Neuronal stem cell (in vitro differentiated cells): ENCODE data around the gene RUNX1.

Source experiments
- DNase-seq: peaks from one replicate; pipeline ENCODE4 v3.0.0-alpha.2; 2013; ENCODE audit warnings: low spot score
- H2AFZ ChIP-seq: one replicate; pipeline ENCODE4 v1.6.1; 2013; ENCODE audit warnings: mild to moderate bottlenecking, low read length, inconsistent platforms
- H2AK5ac ChIP-seq: 2 replicates; pipeline ENCODE4 v1.6.1; 2013; ENCODE audit warnings: low read depth, mild to moderate bottlenecking, inconsistent platforms, low read length, moderate library complexity, mixed read lengths
- H2BK120ac ChIP-seq: 2 replicates; pipeline ENCODE4 v1.6.1; 2013; ENCODE audit warnings: low read depth, mild to moderate bottlenecking, inconsistent platforms, low read length, moderate library complexity, mixed read lengths
- H2BK12ac ChIP-seq: one replicate; pipeline ENCODE4 v1.6.1; 2013; ENCODE audit warnings: low read length, inconsistent platforms
- H2BK15ac ChIP-seq: 2 replicates; pipeline ENCODE4 v1.6.1; 2013; ENCODE audit warnings: mild to moderate bottlenecking, low read length, inconsistent platforms, mixed read lengths
- H2BK5ac ChIP-seq: one replicate; pipeline ENCODE4 v1.6.1; 2013; ENCODE audit warnings: inconsistent platforms, mild to moderate bottlenecking, low read length, moderate library complexity
- H3K14ac ChIP-seq: one replicate; pipeline ENCODE4 v1.6.1; 2013; ENCODE audit warnings: low read length, inconsistent platforms
- H3K18ac ChIP-seq: 2 replicates; pipeline ENCODE4 v1.6.1; 2013; ENCODE audit warnings: low read length, inconsistent platforms
- H3K23ac ChIP-seq: 2 replicates; pipeline ENCODE4 v1.6.1; 2013; ENCODE audit warnings: low read depth, mild to moderate bottlenecking, mixed read lengths, low read length, inconsistent platforms; ENCODE audit not compliant: poor library complexity
- H3K27ac ChIP-seq: replicated peaks from 3 replicates; pipeline ENCODE4 v1.5.1; 2013; ENCODE audit warnings: low read length, inconsistent platforms
- H3K27me3 ChIP-seq, 3 experiments: 2 replicates each; pipeline ENCODE4 v1.6.1; 2013; ENCODE audit warnings: low read length in 3 of 3, mild to moderate bottlenecking in 2 of 3, inconsistent platforms in 1 of 3, low read depth in 1 of 3, mixed read lengths in 1 of 3, moderate library complexity in 1 of 3; ENCODE audit not compliant: control insufficient read depth in 3 of 3, insufficient read depth in 3 of 3
- H3K36me3 ChIP-seq, 2 donors: replicated peaks in 1 of 2; 2 replicates each; pipeline ENCODE4 v1.6.1; 2013; ENCODE audit warnings: low read length in 2 of 2; ENCODE audit not compliant: control insufficient read depth in 2 of 2, insufficient read depth in 2 of 2
- H3K4ac ChIP-seq: 2 replicates; pipeline ENCODE4 v1.6.1; 2013; ENCODE audit warnings: inconsistent platforms, mild to moderate bottlenecking, low read length, moderate library complexity
- H3K4me1 ChIP-seq, 2 donors: 1 replicate in 1 of 2; 2 replicates in 1 of 2; pipeline ENCODE4 v1.6.1; 2013; ENCODE audit warnings: low read length in 2 of 2, low read depth in 1 of 2; ENCODE audit not compliant: control insufficient read depth in 2 of 2, insufficient read depth in 1 of 2
- H3K4me2 ChIP-seq: one replicate; pipeline ENCODE4 v1.6.1; 2013; ENCODE audit warnings: mild to moderate bottlenecking, low read length, inconsistent platforms; ENCODE audit not compliant: insufficient read depth, poor library complexity, severe bottlenecking
- H3K4me3 ChIP-seq, 2 donors: 2 replicates each; pipeline ENCODE4 v1.5.1; 2013; ENCODE audit warnings: low read length in 2 of 2, mild to moderate bottlenecking in 2 of 2, inconsistent platforms in 1 of 2, moderate library complexity in 1 of 2
- H3K79me1 ChIP-seq: one replicate; pipeline ENCODE4 v1.6.1; 2013; ENCODE audit warnings: low read depth, mild to moderate bottlenecking, inconsistent platforms, low read length, moderate library complexity
- H3K9ac ChIP-seq: one replicate; pipeline ENCODE4 v1.6.1; 2013; ENCODE audit warnings: mild to moderate bottlenecking, low read depth, low read length, inconsistent platforms; ENCODE audit not compliant: poor library complexity
- H3K9me3 ChIP-seq, 2 donors: replicated peaks in 1 of 2; 2 replicates each; pipeline versions ENCODE3 to v1.6.1; 2013; ENCODE audit warnings: low read length in 2 of 2, mild to moderate bottlenecking in 2 of 2, inconsistent platforms in 1 of 2, low read depth in 1 of 2, mixed read lengths in 1 of 2, moderate library complexity in 1 of 2; ENCODE audit not compliant: control insufficient read depth in 2 of 2, insufficient read depth in 1 of 2
- H4K8ac ChIP-seq: one replicate; pipeline ENCODE4 v1.6.1; 2013; ENCODE audit warnings: low read depth, mild to moderate bottlenecking, inconsistent platforms, low read length, moderate library complexity
- H4K91ac ChIP-seq: one replicate; pipeline ENCODE4 v1.6.1; 2013; ENCODE audit warnings: low read length, low read depth, mild to moderate bottlenecking, inconsistent platforms; ENCODE audit not compliant: poor library complexity
- WGBS, 2 donors: extraction: QIAGEN DNeasy Blood & Tissue Kit; methylation state at CpG; one replicate each; pipeline ENCODE4 v1.1.7; 2013; ENCODE audit warnings: missing lambda C conversion rate in 2 of 2, mixed read lengths in 1 of 2; ENCODE audit not compliant: insufficient read length in 2 of 2, insufficient replicate concordance in 1 of 2; ENCODE audit errors: extremely low coverage in 2 of 2; 5-methylcytosine and 5-hydroxymethylcytosine counted together

Gene RUNX1

GRCh38 chr21:34811368-34811767 is 237.7 kb downstream of the RUNX1 start:
- WGBS, 2 donors: no CpG with 5 or more reads among the region's 4 CpGs
- H2AK5ac ChIP-seq: no peak overlapping the region
- no peak overlapping the region for H3K4ac ChIP-seq
- H3K27ac ChIP-seq: no peak overlapping the region
- no peak overlapping the region for H4K8ac ChIP-seq
- no peaks in the 10 kb centered on the region for H3K27me3 ChIP-seq
- no peak overlapping the region for H2BK120ac ChIP-seq
- H2BK5ac ChIP-seq: no peak overlapping the region
- H2AFZ ChIP-seq: no peak overlapping the region
- H3K79me1 ChIP-seq: no peaks in the 10 kb centered on the region
- H3K4me1 ChIP-seq: peaks cover 0 to 19% of the 10 kb centered on the region in 2 donors
- H4K91ac ChIP-seq: no peak overlapping the region
- H3K9ac ChIP-seq: no peak overlapping the region
- H3K23ac ChIP-seq: no peak overlapping the region
- no peak overlapping the region for H3K4me3 ChIP-seq
- H2BK12ac ChIP-seq: no peak overlapping the region
- no peaks in the 10 kb centered on the region for H3K36me3 ChIP-seq
- no peaks in the 10 kb centered on the region for H3K9me3 ChIP-seq
- no peak overlapping the region for H3K4me2 ChIP-seq
- H2BK15ac ChIP-seq: no peak overlapping the region
- DNase-seq: no peak
- H3K18ac ChIP-seq: no peak overlapping the region
- H3K14ac ChIP-seq: no peak overlapping the region

- no peak overlapping the region for H3K4me3 ChIP-seq
- no peak overlapping the region for H2BK5ac ChIP-seq
- H3K27me3 ChIP-seq: no peaks in the 10 kb centered on the region
- H2BK15ac ChIP-seq: no peak overlapping the region
- no peak overlapping the region for H2BK120ac ChIP-seq
- H3K23ac ChIP-seq: no peak overlapping the region
- no peak overlapping the region for H3K4ac ChIP-seq
- no peak overlapping the region for H3K27ac ChIP-seq
- peaks cover 0 to 19% of the 10 kb centered on the region in 2 donors for H3K4me1 ChIP-seq
- WGBS, 2 donors: no CpG with 5 or more reads among the region's 6 CpGs
- H3K9ac ChIP-seq: no peak overlapping the region
- no peak overlapping the region for H3K14ac ChIP-seq
- no peak overlapping the region for H4K8ac ChIP-seq
- no peak overlapping the region for H3K18ac ChIP-seq
- H4K91ac ChIP-seq: no peak overlapping the region
- H3K9me3 ChIP-seq: no peaks in the 10 kb centered on the region
- H3K4me2 ChIP-seq: no peak overlapping the region
- no peaks in the 10 kb centered on the region for H3K79me1 ChIP-seq
- H2AFZ ChIP-seq: no peak overlapping the region
- H3K36me3 ChIP-seq: no peaks in the 10 kb centered on the region
- H2AK5ac ChIP-seq: no peak overlapping the region
- DNase-seq: no peak
- H2BK12ac ChIP-seq: no peak overlapping the region
Measured at GRCh38 chr21:34810786-34811185, 238.3 kb downstream of the RUNX1 start.

GRCh38 chr21:34809822-34810221 is 239.3 kb downstream of the RUNX1 start:
- Histone ChIP-seq H3K23ac (no peak overlapping the region), H4K91ac (no peak overlapping the region), H3K27ac (no peak overlapping the region), H2BK15ac (no peak overlapping the region), H3K18ac (no peak overlapping the region), H3K9ac (no peak overlapping the region), H3K4me2 (no peak overlapping the region), H2BK12ac (no peak overlapping the region), H3K79me1 (no peaks in the 10 kb centered on the region), H3K27me3 (no peaks in the 10 kb centered on the region), H3K9me3 (no peaks in the 10 kb centered on the region), H3K14ac (no peak overlapping the region), H2BK5ac (no peak overlapping the region), H2AFZ (no peak overlapping the region), H3K4ac (no peak overlapping the region), H3K36me3 (no peaks in the 10 kb centered on the region), H2BK120ac (no peak overlapping the region), H2AK5ac (no peak overlapping the region), H3K4me1 (peaks cover 0 to 14% of the 10 kb centered on the region in 2 donors), H4K8ac (no peak overlapping the region), H3K4me3 (no peak overlapping the region)
- no CpG with 5 or more reads among the region's 6 CpGs for WGBS, 2 donors
- DNase-seq: no peak

- Histone ChIP-seq H3K4me2 (no peak overlapping the region), H3K79me1 (no peaks in the 10 kb centered on the region), H3K18ac (no peak overlapping the region), H3K27ac (no peak overlapping the region), H2AK5ac (no peak overlapping the region), H3K9ac (no peak overlapping the region), H2BK12ac (no peak overlapping the region), H3K4me3 (no peak overlapping the region), H3K4ac (no peak overlapping the region), H2AFZ (no peak overlapping the region), H4K8ac (no peak overlapping the region), H3K36me3 (no peaks in the 10 kb centered on the region), H2BK15ac (no peak overlapping the region), H2BK5ac (no peak overlapping the region), H3K14ac (peak overlapping the region; percentile 48), H3K23ac (no peak overlapping the region), H3K27me3 (no peaks in the 10 kb centered on the region), H3K4me1 (peaks cover 0 to 8% of the 10 kb centered on the region in 2 donors), H3K9me3 (no peaks in the 10 kb centered on the region), H2BK120ac (no peak overlapping the region), H4K91ac (no peak overlapping the region)
- DNase-seq: no peak
- no CpG with 5 or more reads among the region's 7 CpGs for WGBS, 2 donors
Measured at GRCh38 chr21:34808569-34809204, 240.4 kb downstream of the RUNX1 start.
